ENCODE data around the gene INPP5D.

INPP5D gene

DNA sequence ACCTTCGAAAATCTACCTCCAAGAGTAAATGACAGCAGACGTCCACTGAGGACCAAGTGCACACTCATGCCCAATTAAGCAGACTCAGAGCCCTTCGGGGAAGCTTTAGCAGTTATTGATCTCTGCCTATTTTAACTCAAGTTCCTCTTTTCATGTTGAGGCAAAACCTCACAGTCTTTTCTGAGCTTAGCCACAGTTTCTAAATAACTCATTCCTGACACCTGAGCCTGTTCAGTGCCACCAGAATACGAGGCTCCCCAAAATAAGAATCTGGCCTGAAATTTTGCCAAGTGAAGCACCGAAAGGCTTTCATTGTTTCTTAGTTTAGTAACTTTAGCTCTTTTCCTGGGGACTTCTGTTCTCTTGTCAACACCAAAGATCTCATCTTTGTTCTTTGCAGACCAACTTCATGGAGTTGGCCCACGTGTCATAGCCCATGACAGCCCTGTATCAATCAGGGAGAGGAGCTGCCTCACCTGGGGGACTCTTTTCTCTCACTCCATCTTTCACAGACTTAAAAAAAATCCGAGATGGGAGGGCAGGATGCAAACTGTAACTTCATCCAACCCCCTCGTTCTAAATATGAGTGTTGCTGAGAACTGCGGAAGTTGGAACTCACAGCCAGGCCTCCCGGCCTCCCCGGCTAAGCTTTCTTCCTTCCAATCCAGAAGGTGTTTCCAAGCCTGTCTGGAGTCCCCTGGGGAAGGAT lies 22.2 kb downstream of the INPP5D start:
- H3K4me3 ChIP-seq (ENCODE audit: low read depth, low read length), result no peak overlapping the region
- TF ChIP-seq, protein P1, sequence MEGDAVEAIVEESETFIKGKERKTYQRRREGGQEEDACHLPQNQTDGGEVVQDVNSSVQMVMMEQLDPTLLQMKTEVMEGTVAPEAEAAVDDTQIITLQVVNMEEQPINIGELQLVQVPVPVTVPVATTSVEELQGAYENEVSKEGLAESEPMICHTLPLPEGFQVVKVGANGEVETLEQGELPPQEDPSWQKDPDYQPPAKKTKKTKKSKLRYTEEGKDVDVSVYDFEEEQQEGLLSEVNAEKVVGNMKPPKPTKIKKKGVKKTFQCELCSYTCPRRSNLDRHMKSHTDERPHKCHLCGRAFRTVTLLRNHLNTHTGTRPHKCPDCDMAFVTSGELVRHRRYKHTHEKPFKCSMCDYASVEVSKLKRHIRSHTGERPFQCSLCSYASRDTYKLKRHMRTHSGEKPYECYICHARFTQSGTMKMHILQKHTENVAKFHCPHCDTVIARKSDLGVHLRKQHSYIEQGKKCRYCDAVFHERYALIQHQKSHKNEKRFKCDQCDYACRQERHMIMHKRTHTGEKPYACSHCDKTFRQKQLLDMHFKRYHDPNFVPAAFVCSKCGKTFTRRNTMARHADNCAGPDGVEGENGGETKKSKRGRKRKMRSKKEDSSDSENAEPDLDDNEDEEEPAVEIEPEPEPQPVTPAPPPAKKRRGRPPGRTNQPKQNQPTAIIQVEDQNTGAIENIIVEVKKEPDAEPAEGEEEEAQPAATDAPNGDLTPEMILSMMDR (IDR thresholded peaks at IDR 0.05; ENCODE audit: borderline replicate concordance, insufficient read depth, low read depth, low read length), result no peak

DNA sequence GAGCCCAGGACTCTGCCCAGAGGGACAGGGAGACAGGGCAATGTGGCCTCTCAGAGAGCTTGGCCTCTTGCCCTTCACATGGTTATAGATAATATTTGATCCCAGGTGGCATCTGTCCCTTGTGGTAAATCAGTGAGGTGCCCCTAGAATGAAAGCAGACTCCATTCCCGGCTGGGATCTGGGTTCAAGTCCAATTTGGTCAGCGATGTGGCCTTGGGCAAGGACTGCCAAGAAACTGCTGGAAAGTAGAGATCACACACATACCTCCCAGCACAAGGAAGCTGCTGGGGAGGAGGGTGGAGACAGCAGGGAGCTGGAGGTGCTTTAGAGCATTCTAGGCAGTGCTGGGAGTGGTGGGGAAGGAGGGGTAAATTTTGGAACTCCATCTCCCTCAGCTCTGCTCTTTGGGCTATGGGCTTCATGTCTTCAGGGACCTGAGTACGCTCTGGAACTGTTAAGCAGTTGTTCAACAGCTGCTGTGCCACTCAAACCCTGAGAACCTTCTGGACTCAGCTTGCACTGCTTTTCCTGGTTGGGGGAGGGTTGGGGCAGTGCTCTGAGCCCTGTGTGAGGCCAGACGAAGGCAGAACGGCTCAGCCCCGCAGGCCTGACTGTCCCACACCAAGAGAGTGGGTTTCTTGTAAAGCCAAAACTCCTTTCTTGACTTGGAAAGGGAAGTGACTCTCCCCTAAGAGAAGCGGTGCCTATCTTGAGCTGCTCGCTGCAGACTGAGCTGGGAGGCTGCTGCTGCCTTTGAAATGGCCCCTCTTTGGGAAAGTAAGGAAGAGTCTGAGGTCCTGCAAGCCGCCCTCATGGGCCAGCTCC lies 23.0 kb downstream of the INPP5D start:
- TF ChIP-seq, protein P1 (IDR thresholded peaks at IDR 0.05; ENCODE audit: borderline replicate concordance, insufficient read depth, low read depth, low read length), result no peak
- H3K4me3 ChIP-seq (ENCODE audit: low read depth, low read length), result peak overlapping the region; percentile 25

DNA sequence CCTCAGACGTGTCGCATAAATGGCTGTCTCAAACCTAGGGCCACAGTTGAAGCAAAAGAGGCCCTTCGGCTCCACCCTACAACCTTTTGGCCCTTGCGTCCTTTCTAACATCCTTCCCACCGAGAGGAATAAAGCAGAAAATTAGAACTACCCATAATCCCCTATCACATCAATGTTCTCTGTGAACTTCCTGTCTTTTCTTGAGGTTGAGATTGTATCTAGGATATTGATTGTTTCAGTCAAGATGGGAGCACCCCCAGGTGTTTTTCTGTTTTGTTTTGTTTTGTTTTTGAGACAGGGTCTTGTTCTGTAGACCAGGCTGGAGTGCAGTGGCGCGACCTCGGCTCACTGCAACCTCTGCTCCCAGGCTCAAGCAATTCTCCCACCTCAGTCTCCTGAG lies 23.6 kb downstream of the INPP5D start:
- TF ChIP-seq, protein P1 (IDR thresholded peaks at IDR 0.05; ENCODE audit: borderline replicate concordance, insufficient read depth, low read depth, low read length), result no peak
- no peak overlapping the region for H3K4me3 ChIP-seq (ENCODE audit: low read depth, low read length)

DNA sequence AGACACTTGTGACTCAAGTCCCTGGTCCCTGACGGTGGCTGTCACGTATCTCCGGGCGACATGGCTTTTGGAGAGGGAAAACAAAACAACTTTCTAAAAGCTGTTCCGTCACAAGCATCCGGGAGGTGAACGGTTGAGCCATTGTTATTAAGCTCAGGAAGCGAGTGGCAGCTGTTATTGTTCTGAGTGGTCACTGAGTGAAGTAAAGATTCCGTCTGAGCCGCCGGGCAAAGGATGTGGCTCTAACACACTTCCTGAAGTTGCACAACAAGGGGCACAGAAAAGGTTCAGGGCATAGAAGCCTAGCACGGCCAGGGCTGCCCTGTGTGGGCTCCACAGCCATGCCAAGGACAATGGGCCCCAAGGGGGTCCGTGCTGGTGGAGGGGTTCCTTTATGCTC lies 24.3 kb downstream of the INPP5D start:
- TF ChIP-seq, protein P1 (IDR thresholded peaks at IDR 0.05; ENCODE audit: borderline replicate concordance, insufficient read depth, low read depth, low read length), result no peak

DNA sequence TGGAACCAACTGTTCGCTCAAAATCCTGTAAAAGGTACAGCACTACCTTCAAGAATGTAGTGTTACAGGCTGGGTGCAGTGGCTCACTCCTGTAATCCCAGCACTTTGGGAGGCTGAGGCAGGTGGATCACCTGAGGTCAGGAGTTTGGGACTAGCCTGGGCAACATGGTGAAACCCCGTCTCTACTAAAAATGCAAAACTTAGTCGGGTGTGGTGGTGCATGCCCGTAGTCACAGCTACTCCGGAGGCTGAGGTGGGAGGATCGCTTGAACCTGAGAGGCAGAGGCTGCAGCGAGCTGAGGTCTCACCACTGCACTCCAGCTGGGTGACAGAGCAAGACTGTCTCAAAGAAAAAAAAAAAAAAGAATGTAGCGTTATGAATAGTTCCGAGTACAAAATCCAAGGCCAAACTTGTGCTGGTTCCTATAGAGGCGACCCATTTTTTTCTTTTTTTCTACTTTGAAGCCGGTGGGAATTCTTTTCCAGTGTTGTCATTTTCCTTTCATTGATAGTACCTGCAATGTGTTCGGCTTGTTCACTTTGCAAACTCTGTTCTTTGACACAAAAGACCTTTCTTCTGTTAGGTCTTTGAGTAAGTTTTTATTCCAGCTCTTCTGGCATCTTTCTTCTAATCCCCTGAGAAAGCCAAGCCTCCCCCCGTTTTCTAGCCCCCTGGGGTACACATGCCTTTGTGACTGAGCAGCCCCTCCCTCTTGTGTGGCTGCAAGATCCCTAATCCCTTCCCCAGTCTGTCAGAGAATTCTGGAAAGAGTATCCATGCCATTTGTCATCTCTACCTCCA lies 25.1 kb downstream of the INPP5D start:
- TF ChIP-seq, protein P1 (IDR thresholded peaks at IDR 0.05; ENCODE audit: borderline replicate concordance, insufficient read depth, low read depth, low read length), result no peak
- peak overlapping the region; percentile 3 for H3K4me3 ChIP-seq (ENCODE audit: low read depth, low read length)

More for the DNA sequence above, 24.3 kb downstream of the INPP5D start:
- no peak overlapping the region for H3K4me3 ChIP-seq (ENCODE audit: low read depth, low read length)

DNA sequence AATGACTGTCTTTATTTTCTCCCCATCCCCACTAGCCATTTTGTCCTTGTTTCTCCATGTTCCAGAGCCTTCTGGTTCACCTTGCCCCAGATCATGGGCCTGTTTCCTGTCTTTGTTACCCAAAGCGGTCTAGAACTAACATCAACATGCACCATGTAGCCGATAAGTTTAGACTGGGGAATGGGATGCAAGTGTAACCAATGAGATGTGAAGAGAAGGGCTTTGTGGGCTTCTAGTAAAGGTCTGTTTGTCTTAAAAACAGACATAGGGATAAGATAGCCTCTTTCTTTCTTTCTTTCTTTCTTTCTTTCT lies 25.7 kb downstream of the INPP5D start:
- TF ChIP-seq, protein P1 (IDR thresholded peaks at IDR 0.05; ENCODE audit: borderline replicate concordance, insufficient read depth, low read depth, low read length), result no peak
- no peak overlapping the region for H3K4me3 ChIP-seq (ENCODE audit: low read depth, low read length)

Data from GM12875 (cell line).